ENCODE data around the gene DUSP3. TPM values are rescaled to one million over a fixed set of nuclear protein-coding genes. Genes with fewer than 3 reads are reported as not detected.

The DUSP3 gene
- polyA plus RNA-seq, 1 donor from 2014 or later: 38.8 TPM

- no peak for TF ChIP-seq RAD21 (conservative IDR thresholded peaks at IDR 0.05)
- no peak for TF ChIP-seq EP300 (conservative IDR thresholded peaks at IDR 0.05; ENCODE audit: poor library complexity, severe bottlenecking)
- TF ChIP-seq REST (IDR thresholded peaks at IDR 0.05; ENCODE audit: borderline replicate concordance): no peak
- no peak for TF ChIP-seq EZH2 (IDR thresholded peaks at IDR 0.05; ENCODE audit: borderline replicate concordance, insufficient read depth, low read length, poor library complexity, severe bottlenecking)
- TF ChIP-seq TAF1 (IDR thresholded peaks at IDR 0.05; ENCODE audit: low read depth): no peak
- no peak for TF ChIP-seq POLR2AphosphoS5 (IDR thresholded peaks at IDR 0.05)
- no peak for TF ChIP-seq CTCF (IDR thresholded peaks at IDR 0.05; ENCODE audit: poor library complexity, severe bottlenecking)
- Histone ChIP-seq H3K36me3 (ENCODE audit: insufficient read depth, low read length) (no peaks in the 10 kb centered on the region), H4K20me1 (ENCODE audit: insufficient read depth) (no peaks in the 10 kb centered on the region), H3K79me2 (replicated peaks; ENCODE audit: insufficient read depth, low read length) (no peaks in the 10 kb centered on the region), H3K27ac (ENCODE audit: low read length) (no peak overlapping the region), H3K27me3 (ENCODE audit: insufficient read depth, low read depth, low read length) (peaks cover 10% of the 10 kb centered on the region), H3K9me2 (ENCODE audit: insufficient read depth, low read length) (no peaks in the 10 kb centered on the region), H3K9ac (ENCODE audit: low read length) (no peak overlapping the region), H3K9me3 (ENCODE audit: low read length) (no peaks in the 10 kb centered on the region), H3F3A (ENCODE audit: insufficient read depth, low read length, poor library complexity, severe bottlenecking) (no peaks in the 10 kb centered on the region), H3K4me3 (ENCODE audit: low read length) (no peak overlapping the region), H2AFZ (ENCODE audit: low read depth, low read length) (no peak overlapping the region), H3K4me2 (ENCODE audit: low read length) (no peak overlapping the region)
Observed at GRCh38 chr17:43721537-43722268, 57.1 kb downstream of the DUSP3 start.

GRCh38 chr17:43720311-43721060 is 58.3 kb downstream of the DUSP3 start:
- Histone ChIP-seq H3K27ac (ENCODE audit: low read length) (no peak overlapping the region), H4K20me1 (ENCODE audit: insufficient read depth) (no peaks in the 10 kb centered on the region), H3K4me2 (ENCODE audit: low read length) (no peak overlapping the region), H3K9me3 (ENCODE audit: low read length) (no peaks in the 10 kb centered on the region), H3K9me2 (ENCODE audit: insufficient read depth, low read length) (no peaks in the 10 kb centered on the region), H3K9ac (ENCODE audit: low read length) (peak overlapping the region; percentile 60), H3K27me3 (ENCODE audit: insufficient read depth, low read depth, low read length) (peaks cover 10% of the 10 kb centered on the region), H2AFZ (ENCODE audit: low read depth, low read length) (no peak overlapping the region), H3K79me2 (replicated peaks; ENCODE audit: insufficient read depth, low read length) (no peaks in the 10 kb centered on the region), H3K4me3 (ENCODE audit: low read length) (peak overlapping the region; percentile 62), H3F3A (ENCODE audit: insufficient read depth, low read length, poor library complexity, severe bottlenecking) (no peaks in the 10 kb centered on the region), H3K36me3 (ENCODE audit: insufficient read depth, low read length) (no peaks in the 10 kb centered on the region)
- no peak for TF ChIP-seq RAD21 (conservative IDR thresholded peaks at IDR 0.05)
- TF ChIP-seq MXI1 (conservative IDR thresholded peaks at IDR 0.05; ENCODE audit: poor library complexity, severe bottlenecking): no peak
- TF ChIP-seq POLR2AphosphoS5 (IDR thresholded peaks at IDR 0.05): peak; percentile 25

All from neural cell (in vitro differentiated cells).